Stimulated activated CD8-positive, alpha-beta memory T cell treated with anti-CD3 and anti-CD28 coated beads, Interleukin-2, amount 100 ng/mL, for 48 hours (primary cell): ENCODE results near the gene ITM2B.

Experiments
- DNase-seq, 2 donors: peaks; one replicate each; pipeline ENCODE4 v3.0.0-alpha.2; 2020; ENCODE audit warnings: low read depth in 2 of 2

The ITM2B gene

DNA sequence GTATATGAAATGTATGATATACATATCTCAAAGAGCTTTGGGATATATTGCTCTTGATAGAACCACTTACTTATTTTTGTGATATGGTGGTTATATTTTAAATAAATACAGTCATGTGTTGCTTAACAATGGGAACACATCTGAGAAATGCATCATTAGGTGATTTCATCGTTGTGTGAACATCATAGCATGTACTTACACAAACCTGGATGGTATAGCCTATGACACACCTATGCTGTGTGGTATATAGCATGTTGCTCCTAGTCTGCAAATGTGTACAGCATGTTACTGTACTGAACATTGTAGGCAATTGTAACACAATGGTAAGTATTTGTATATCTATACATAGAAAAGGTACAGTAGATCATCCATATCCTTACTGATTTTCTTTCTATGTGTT lies 78.2 kb downstream of the ITM2B start:
- no peak for DNase-seq

- no peak for DNase-seq
These were observed 83.1 kb downstream of the ITM2B start for GRCh38 chr13:48315969-48316650.

GRCh38 chr13:48316826-48317510 lies 84.0 kb downstream of the ITM2B start:
- no peak for DNase-seq

DNA sequence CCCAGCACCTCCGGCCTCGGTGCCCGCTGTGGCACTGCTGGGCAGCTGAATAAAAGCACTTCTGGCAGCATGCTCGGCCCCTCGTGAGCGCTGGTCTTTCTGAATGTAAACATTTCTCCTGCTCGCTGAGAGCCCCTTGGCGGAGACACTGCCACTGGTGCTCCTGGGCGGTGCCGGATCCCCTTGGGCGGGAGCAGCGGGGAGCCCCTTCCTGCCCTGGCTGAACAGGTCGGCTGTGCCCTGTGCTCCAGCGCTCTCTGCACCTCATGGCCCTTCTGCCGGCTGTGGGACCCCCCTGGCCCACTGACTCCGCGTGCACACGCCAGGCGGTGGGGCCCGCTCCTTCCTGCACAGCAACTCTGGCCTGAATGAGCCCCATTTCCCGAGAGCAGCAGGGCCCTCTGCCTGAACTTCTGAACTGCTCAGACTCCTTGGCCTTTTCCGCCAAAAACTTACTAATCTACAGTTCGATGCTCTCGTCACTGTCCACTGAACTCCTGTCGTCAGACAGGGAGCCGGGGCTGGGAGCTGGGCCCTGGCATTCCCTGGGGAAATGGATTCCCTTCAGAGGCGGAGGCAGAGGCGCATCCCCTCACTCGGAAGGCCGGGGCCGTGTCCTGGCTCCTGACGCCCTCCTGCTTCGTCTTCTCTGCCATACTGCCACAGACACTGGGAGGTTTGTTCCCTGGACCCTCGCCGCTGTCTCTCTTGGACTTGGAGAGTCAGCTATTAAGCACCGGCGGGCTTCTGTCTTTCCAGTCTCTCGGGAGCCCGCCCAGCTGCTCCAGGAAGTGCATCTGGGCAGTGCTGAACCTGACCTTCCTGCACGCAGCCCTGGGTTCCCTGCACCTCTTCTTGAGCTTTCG lies 84.7 kb downstream of the ITM2B start:
- no peak for DNase-seq

DNA sequence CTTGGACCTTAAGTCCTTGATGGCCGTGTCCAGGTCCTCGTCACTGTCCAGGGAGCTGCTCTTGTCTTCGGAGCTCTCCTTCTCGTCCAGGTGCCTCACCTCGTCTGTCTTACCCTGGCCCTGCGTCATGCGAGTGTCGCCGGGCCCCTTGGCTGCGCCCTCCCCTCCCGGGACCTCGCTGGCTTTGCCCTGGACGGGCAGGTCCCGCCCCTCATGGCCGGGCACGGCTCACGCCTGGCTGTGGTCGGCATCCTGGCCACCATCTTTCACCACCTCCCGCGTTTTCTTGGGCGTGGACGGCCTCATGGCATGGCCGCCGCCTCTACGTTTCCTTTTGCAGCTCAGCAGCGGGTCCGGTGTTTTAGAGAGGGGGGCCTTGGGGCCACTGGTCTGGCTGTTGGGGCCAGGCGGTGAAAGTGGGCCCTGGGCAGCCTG lies 85.4 kb downstream of the ITM2B start:
- DNase-seq = no peak

GRCh38 chr13:48318821-48319511 lies 86.0 kb downstream of the ITM2B start:
- no peak for DNase-seq
